ENCODE data around the gene EIF3K. TPM values are rescaled to one million over a fixed set of nuclear protein-coding genes. Genes with fewer than 3 reads are reported as not detected.

Gene EIF3K
- total and polyA plus RNA-seq, 11 donors: 447 to 1,239 (median 622) TPM

DNA sequence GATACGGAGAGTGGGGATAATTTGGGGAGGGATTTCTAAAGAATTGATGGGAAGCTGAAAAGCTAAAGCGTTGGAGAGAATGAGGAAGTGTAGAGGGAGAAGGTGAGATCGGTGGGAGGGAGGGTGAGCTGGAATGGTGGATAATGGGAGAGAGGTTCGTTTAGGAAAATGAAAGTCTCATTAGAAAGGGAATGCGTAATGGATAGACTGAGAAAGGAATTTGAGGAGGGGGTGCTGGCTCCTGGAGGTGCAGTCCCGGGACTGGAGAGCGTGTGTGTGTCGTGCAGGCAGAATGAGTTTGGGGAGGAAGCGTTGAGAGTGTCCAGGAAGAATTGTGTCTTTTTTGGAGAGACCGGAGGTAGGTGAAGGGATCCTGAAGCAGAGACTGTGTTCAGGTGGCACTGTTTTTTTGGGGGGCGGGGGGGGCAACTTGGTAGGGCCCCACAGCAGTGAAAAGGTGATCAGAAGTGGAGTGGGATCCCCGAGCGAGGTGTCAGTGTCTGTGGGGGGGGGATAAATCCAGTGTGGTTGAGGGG, 29.8 kb downstream of the EIF3K start:
- ATAC-seq (no peak), DNase-seq (no peak)
- Histone ChIP-seq H3K27me3 (no peaks in the 10 kb centered on the region), H3K4me1 (peaks cover 14 to 52% (median 45%) of the 10 kb centered on the region in 12 donors), H3K9me3 (no peaks in the 10 kb centered on the region), H3K4me3 (peak overlapping the region; percentile 62 to 100 (median 92)), H3K27ac (peak overlapping the region; percentile 73 to 99 (median 96)), H3K36me3 (peaks cover 0 to 2% (median 0%) of the 10 kb centered on the region in 9 donors)
- WGBS, 4 donors: 0 to 1% (median 1%) methylated on average over 13 of the region's 13 CpGs
- intact Hi-C loops (cut with DNase I): loop anchor here in 4 of 10 donors (2.0 to 5.0 kb wide), 7 partner anchors 53 to 203 kb away; partner anchors contain the start of gene ECH1 (in 1 of the 4)
- TF ChIP-seq POLR2A (IDR thresholded peaks at IDR 0.05): no peak
- TF ChIP-seq, protein P1, sequence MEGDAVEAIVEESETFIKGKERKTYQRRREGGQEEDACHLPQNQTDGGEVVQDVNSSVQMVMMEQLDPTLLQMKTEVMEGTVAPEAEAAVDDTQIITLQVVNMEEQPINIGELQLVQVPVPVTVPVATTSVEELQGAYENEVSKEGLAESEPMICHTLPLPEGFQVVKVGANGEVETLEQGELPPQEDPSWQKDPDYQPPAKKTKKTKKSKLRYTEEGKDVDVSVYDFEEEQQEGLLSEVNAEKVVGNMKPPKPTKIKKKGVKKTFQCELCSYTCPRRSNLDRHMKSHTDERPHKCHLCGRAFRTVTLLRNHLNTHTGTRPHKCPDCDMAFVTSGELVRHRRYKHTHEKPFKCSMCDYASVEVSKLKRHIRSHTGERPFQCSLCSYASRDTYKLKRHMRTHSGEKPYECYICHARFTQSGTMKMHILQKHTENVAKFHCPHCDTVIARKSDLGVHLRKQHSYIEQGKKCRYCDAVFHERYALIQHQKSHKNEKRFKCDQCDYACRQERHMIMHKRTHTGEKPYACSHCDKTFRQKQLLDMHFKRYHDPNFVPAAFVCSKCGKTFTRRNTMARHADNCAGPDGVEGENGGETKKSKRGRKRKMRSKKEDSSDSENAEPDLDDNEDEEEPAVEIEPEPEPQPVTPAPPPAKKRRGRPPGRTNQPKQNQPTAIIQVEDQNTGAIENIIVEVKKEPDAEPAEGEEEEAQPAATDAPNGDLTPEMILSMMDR (IDR thresholded peaks at IDR 0.05): no peak

DNA sequence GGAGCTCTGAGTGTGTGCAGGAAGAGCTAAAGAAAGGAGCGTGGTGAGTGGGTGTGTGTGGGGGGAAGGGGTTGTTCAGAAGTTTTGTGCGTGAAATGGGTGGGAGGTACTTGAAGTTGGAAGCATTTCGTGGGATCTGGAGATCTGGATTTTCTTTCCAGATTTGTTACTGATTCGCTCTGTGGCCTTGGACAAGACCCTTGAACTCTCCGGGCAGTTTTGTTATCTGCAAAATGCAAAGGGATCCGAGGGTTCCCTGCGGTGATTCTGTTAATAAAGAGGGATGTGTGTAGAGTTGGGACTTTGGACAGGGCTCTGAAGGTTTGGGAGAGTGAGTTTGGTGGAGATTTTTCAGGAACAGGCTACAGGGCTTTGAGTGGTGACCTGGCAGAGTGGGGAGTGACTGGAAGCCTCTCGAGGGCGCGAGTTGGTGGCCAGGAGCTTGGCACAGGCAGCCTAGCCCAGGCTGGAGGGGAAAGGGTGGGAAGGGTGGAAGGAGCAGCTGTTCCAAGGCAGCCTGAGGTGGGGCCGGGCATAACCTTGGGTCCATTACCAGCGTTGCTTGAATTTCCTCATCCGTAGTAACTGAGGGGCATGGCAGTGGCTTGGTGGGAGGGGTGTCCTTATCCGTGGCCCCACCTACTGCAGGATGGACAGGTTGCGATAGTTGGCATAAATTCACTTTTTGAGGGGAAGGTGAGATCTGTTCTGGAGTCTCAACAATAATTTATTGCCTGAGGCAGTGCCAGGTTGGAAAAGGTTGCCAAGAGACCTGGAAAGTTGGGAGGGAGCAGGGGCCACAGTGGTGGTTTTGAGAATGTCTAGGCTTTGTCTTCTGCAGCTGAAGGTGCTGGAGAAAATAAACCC, 30.6 kb downstream of the EIF3K start:
- TF ChIP-seq, protein P1 (IDR thresholded peaks at IDR 0.05): no peak
- peak in 1 of 2 donors; percentile 27 for TF ChIP-seq POLR2A (IDR thresholded peaks at IDR 0.05)
- peak; percentile 3 to 47 (median 7) for ATAC-seq
- no peaks in the 10 kb centered on the region for H3K9me3 ChIP-seq
- peak overlapping the region; percentile 62 to 100 (median 92) for H3K4me3 ChIP-seq
- 3 to 7% (median 5%) methylated on average over 15 of the region's 15 CpGs for WGBS, 4 donors
- peak overlapping the region; percentile 73 to 99 (median 96) for H3K27ac ChIP-seq
- H3K27me3 ChIP-seq: no peaks in the 10 kb centered on the region
- peaks cover 20 to 59% (median 52%) of the 10 kb centered on the region in 12 donors for H3K4me1 ChIP-seq
- peaks cover 0 to 9% (median 2%) of the 10 kb centered on the region in 9 donors for H3K36me3 ChIP-seq
- DNase-seq: peak in 3 of 5 donors; percentile 38 to 58 (median 54)
- intact Hi-C loops (cut with DNase I): loop anchor here in 9 of 10 donors (2.0 to 10.0 kb wide), 9 partner anchors 43 to 203 kb away; partner anchors contain the start of gene ECH1 (in 2 of the 9)

DNA sequence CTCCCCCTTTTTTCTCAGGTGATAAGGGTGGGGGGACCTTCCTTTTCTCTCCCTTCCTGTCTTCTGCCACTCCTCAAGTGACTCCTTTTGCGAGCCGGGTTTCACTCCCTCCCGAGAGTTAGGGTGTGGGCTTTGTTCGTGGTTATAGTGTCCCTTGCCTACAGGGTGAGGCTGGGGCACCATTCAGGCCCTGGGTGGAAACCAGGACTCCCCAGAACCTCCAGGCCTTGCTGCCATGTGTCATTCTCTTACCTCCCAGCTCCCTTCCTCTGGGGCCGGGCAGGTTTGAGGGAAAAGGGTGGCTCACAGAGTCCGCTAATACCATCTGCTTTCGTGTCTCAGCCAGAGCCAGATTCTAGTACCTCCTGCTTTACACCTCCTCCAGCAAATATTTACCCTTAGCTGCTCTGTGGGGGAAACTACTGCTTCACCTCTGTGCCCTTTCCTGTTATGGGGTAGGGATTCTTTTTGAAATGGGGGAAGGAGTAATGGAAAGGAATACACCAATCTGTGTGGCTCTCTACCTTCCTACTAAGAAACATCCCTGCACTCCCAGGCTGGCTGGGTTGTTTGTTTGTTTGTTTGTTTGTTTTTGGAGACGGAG, 31.3 kb downstream of the EIF3K start:
- peaks cover 0 to 10% (median 2%) of the 10 kb centered on the region in 9 donors for H3K36me3 ChIP-seq
- peak overlapping the region; percentile 73 to 99 (median 96) for H3K27ac ChIP-seq
- H3K9me3 ChIP-seq: no peaks in the 10 kb centered on the region
- DNase-seq: peak in 1 of 5 donors; percentile 38
- peak in 2 of 4 donors; percentile 2 for ATAC-seq
- 15 to 19% (median 18%) methylated on average over 8 of the region's 8 CpGs for WGBS, 4 donors
- H3K4me1 ChIP-seq: peaks cover 23 to 67% (median 59%) of the 10 kb centered on the region in 12 donors
- H3K4me3 ChIP-seq: peak overlapping the region; percentile 62 to 100 (median 92)
- no peaks in the 10 kb centered on the region for H3K27me3 ChIP-seq
- TF ChIP-seq, protein P1 (IDR thresholded peaks at IDR 0.05): no peak
- no peak for TF ChIP-seq POLR2A (IDR thresholded peaks at IDR 0.05)
- intact Hi-C loops (cut with DNase I): loop anchor here in 6 of 10 donors (5.0 to 10.0 kb wide), 5 partner anchors 42 to 185 kb away; partner anchors contain the start of gene ECH1 (in 1 of the 6)

Data from heart left ventricle (tissue), 16 donors.